ENCODE measurements around the gene POU2F1. TPM values are rescaled to one million over a fixed set of nuclear protein-coding genes. Genes with fewer than 3 reads are reported as not detected.
A peak's percentile ranks its signal among the peaks of the same experiment; 100 is the strongest.

POU2F1 gene
- polyA plus RNA-seq, 2 of the 4 experiments (the other 2 are of a cell fraction): 2.9 to 9.4 TPM

- TF ChIP-seq ESRRA (IDR thresholded peaks at IDR 0.05; ENCODE audit: borderline replicate concordance, low read length): no peak
- TF ChIP-seq BCL3 (IDR thresholded peaks at IDR 0.05): peak; percentile 22; the same call in 1 of the 3 replicates
Observed at GRCh38 chr1:167220537-167221125, at the start of gene POU2F1 (continued).

- 63% methylated on average over 7 of the region's 7 CpGs for WGBS (ENCODE audit: missing lambda C conversion rate)
- Histone ChIP-seq H3K9me3 (no peaks in the 10 kb centered on the region), H3K27ac (no peak overlapping the region), H3K4me1 (no peaks in the 10 kb centered on the region), H3K4me3 (no peak overlapping the region), H3K4me2 (no peak overlapping the region)
- no peak for TF ChIP-seq FOXS1 (CRISPR knock-in tag; IDR thresholded peaks at IDR 0.05)
- TF ChIP-seq POLR2AphosphoS2 (conservative IDR thresholded peaks at IDR 0.05; ENCODE audit: low read length): no peak
- TF ChIP-seq MYC (IDR thresholded peaks at IDR 0.05; ENCODE audit: borderline replicate concordance, low read length): no peak
- no peak for TF ChIP-seq HEYL (CRISPR knock-in tag; IDR thresholded peaks at IDR 0.05)
- TF ChIP-seq HOXB5 (CRISPR knock-in tag; IDR thresholded peaks at IDR 0.05): no peak
- TF ChIP-seq GATA3 (IDR thresholded peaks at IDR 0.05; ENCODE audit: borderline replicate concordance): no peak
- TF ChIP-seq, protein P1, sequence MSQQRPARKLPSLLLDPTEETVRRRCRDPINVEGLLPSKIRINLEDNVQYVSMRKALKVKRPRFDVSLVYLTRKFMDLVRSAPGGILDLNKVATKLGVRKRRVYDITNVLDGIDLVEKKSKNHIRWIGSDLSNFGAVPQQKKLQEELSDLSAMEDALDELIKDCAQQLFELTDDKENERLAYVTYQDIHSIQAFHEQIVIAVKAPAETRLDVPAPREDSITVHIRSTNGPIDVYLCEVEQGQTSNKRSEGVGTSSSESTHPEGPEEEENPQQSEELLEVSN (IDR thresholded peaks at IDR 0.05; ENCODE audit: borderline replicate concordance, low read depth): no peak
- TF ChIP-seq HDAC2 (IDR thresholded peaks at IDR 0.05): no peak
- TF ChIP-seq ATOH8 (CRISPR knock-in tag; IDR thresholded peaks at IDR 0.05; ENCODE audit: low read depth): no peak
- no peak for TF ChIP-seq KDM1A (IDR thresholded peaks at IDR 0.05; ENCODE audit: low read depth)
- TF ChIP-seq, protein P2, sequence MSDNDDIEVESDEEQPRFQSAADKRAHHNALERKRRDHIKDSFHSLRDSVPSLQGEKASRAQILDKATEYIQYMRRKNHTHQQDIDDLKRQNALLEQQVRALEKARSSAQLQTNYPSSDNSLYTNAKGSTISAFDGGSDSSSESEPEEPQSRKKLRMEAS (IDR thresholded peaks at IDR 0.05): no peak
- TF ChIP-seq RFX5 (IDR thresholded peaks at IDR 0.05): no peak
- TF ChIP-seq, protein P3, sequence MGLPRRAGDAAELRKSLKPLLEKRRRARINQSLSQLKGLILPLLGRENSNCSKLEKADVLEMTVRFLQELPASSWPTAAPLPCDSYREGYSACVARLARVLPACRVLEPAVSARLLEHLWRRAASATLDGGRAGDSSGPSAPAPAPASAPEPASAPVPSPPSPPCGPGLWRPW (IDR thresholded peaks at IDR 0.05): no peak
- TF ChIP-seq ZNF302 (CRISPR knock-in tag; IDR thresholded peaks at IDR 0.05): no peak
- TF ChIP-seq CHD4 (IDR thresholded peaks at IDR 0.05; ENCODE audit: borderline replicate concordance): no peak
- FAIRE-seq (no peak), ATAC-seq (peak in 1 of 2 experiments; percentile 65; a peak in 2 of 6 replicates), DNase-seq (ENCODE audit: low read depth in 1 of 2, low spot score in 1 of 2) (no peak)
- ChIA-PET CTCF (interaction anchor here (1.0 kb wide), 1 partner anchor 106 kb away, joined by 3 read pairs; no protein-coding TSS in a partner anchor), POLR2A (no interaction called here)
Observed at GRCh38 chr1:167171286-167171929, 49.3 kb upstream of the POU2F1 start.

- no peaks in the 10 kb centered on the region for H3K4me1 ChIP-seq
- ATAC-seq (no peak), DNase-seq (ENCODE audit: low read depth in 1 of 2, low spot score in 1 of 2) (no peak), FAIRE-seq (no peak)
- no peak overlapping the region for H3K4me3 ChIP-seq
- CTCF ChIA-PET: interaction anchor here (0.5 kb wide), 1 partner anchor 12 kb away, joined by 3 read pairs; no protein-coding TSS in a partner anchor
- POLR2A ChIA-PET: interaction anchor here (0.7 kb wide), 3 partner anchors 35 to 264 kb away, joined by 3 to 5 read pairs (median 3); partner anchors contain the start of gene POU2F1
- WGBS (ENCODE audit: missing lambda C conversion rate): 32% methylated on average over 5 of the region's 5 CpGs
- no peak overlapping the region for H3K27ac ChIP-seq
- no peaks in the 10 kb centered on the region for H3K9me3 ChIP-seq
- peak overlapping the region; percentile 24; the same call in 1 of the 3 replicates for H3K4me2 ChIP-seq
- TF ChIP-seq SREBF2 (IDR thresholded peaks at IDR 0.05) (no peak), ATOH8 (CRISPR knock-in tag; IDR thresholded peaks at IDR 0.05; ENCODE audit: low read depth) (no peak), CEBPB (IDR thresholded peaks at IDR 0.05) (no peak), EHMT2 (IDR thresholded peaks at IDR 0.05; ENCODE audit: low read depth) (no peak), MAFK (IDR thresholded peaks at IDR 0.05; ENCODE audit: partially characterized antibody) (no peak), NFE2L2 (conservative IDR thresholded peaks at IDR 0.05; ENCODE audit: low read length) (no peak), CBX2 (IDR thresholded peaks at IDR 0.05; ENCODE audit: borderline replicate concordance, low read depth) (no peak), HOXA7 (CRISPR knock-in tag; IDR thresholded peaks at IDR 0.05) (no peak), CHD2 (IDR thresholded peaks at IDR 0.05; ENCODE audit: low read length, partially characterized antibody) (no peak), ZFP36 (IDR thresholded peaks at IDR 0.05; ENCODE audit: borderline replicate concordance, partially characterized antibody) (no peak), POLR2AphosphoS2 (conservative IDR thresholded peaks at IDR 0.05; ENCODE audit: low read length) (no peak), EP300 (IDR thresholded peaks at IDR 0.05) (no peak)
- TF ChIP-seq, protein P4, sequence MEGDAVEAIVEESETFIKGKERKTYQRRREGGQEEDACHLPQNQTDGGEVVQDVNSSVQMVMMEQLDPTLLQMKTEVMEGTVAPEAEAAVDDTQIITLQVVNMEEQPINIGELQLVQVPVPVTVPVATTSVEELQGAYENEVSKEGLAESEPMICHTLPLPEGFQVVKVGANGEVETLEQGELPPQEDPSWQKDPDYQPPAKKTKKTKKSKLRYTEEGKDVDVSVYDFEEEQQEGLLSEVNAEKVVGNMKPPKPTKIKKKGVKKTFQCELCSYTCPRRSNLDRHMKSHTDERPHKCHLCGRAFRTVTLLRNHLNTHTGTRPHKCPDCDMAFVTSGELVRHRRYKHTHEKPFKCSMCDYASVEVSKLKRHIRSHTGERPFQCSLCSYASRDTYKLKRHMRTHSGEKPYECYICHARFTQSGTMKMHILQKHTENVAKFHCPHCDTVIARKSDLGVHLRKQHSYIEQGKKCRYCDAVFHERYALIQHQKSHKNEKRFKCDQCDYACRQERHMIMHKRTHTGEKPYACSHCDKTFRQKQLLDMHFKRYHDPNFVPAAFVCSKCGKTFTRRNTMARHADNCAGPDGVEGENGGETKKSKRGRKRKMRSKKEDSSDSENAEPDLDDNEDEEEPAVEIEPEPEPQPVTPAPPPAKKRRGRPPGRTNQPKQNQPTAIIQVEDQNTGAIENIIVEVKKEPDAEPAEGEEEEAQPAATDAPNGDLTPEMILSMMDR (IDR thresholded peaks at IDR 0.05): no peak
- TF ChIP-seq, protein P3 (IDR thresholded peaks at IDR 0.05): no peak
Observed at GRCh38 chr1:167173516-167174184, 47.0 kb upstream of the POU2F1 start.

Data from A549 (cell line).